K562 (cell line): ENCODE results near the gene FANCD2. TPM values are rescaled to one million over a fixed set of nuclear protein-coding genes. Genes with fewer than 3 reads are reported as not detected.

Experiments
- CBX3 ChIP-seq, 2 experiments: IDR thresholded peaks; 1 replicate in 1 of 2; 2 replicates in 1 of 2; pipeline ENCODE4 v1.6.1; 2012; ENCODE audit warnings: inconsistent platforms in 2 of 2, low read length in 2 of 2, borderline replicate concordance in 1 of 2, control low read depth in 1 of 2
- CHD2 ChIP-seq: IDR thresholded peaks from 2 replicates; pipeline ENCODE4 v1.6.1; 2011; ENCODE audit warnings: low read depth, low read length
- DEAF1 ChIP-seq: fragments of 450-650 bp; formaldehyde crosslinking; IDR thresholded peaks from 2 replicates; pipeline ENCODE4 v1.4.0; 2020; ENCODE audit warnings: mild to moderate bottlenecking, moderate library complexity
- ELF2 ChIP-seq: fragments of 250-450 bp; sonication (Bioruptor Pico); IDR thresholded peaks from 2 replicates; pipeline ENCODE4 v1.5.0; 2021; ENCODE audit warnings: mild to moderate bottlenecking
- FOS ChIP-seq: IDR thresholded peaks from 3 replicates; pipeline ENCODE4 v1.6.1; 2011; ENCODE audit not compliant: insufficient read length; ENCODE audit errors: extremely low read depth
- FOXJ2 ChIP-seq: fragments of 200-800 bp; sonication (Bioruptor generic); IDR thresholded peaks from 2 replicates; pipeline ENCODE4 v1.6.1; 2016; ENCODE audit warnings: missing genetic modification characterization, missing compliant biosample characterization
- FOXK2 ChIP-seq, 2 experiments: fragments of 450-650 bp; IDR thresholded peaks in 1 of 2; conservative IDR thresholded peaks in 1 of 2; 2 replicates each; pipeline ENCODE4 v1.6.1; 2016; ENCODE audit warnings: low read depth in 2 of 2, mild to moderate bottlenecking in 1 of 2
- GMEB1 ChIP-seq: fragments of 250-450 bp; sonication (Bioruptor Pico); IDR thresholded peaks from 2 replicates; pipeline ENCODE4 v1.4.0; 2020; ENCODE audit warnings: mild to moderate bottlenecking
- GTF2E2 ChIP-seq: fragments of 200-800 bp; sonication (Bioruptor generic); IDR thresholded peaks from 2 replicates; pipeline ENCODE4 v1.6.1; 2016; ENCODE audit warnings: missing genetic modification characterization, missing compliant biosample characterization
- HCFC1 ChIP-seq: IDR thresholded peaks from 2 replicates; pipeline ENCODE4 v1.6.1; 2012; ENCODE audit warnings: low read depth, low read length, improper control_type of control experiment
- HINFP ChIP-seq: fragments of 450-650 bp; conservative IDR thresholded peaks from 2 replicates; pipeline ENCODE4 v1.6.1; 2016; ENCODE audit warnings: missing genetic modification characterization, low read depth, mild to moderate bottlenecking, control low read depth, missing compliant biosample characterization
- JUND ChIP-seq, 2 experiments: IDR thresholded peaks; 2 replicates in 1 of 2; 3 replicates in 1 of 2; pipeline ENCODE4 v1.6.1; 2011; ENCODE audit warnings: borderline replicate concordance in 2 of 2, low read depth in 2 of 2, low read length in 2 of 2, improper control_type of control experiment in 1 of 2, missing biosample characterization in 1 of 2, missing genetic modification characterization in 1 of 2, missing genetic modification reagents in 1 of 2
- KDM1A ChIP-seq, 2 experiments: fragments of 450-650 bp; IDR thresholded peaks; 2 replicates each; pipeline ENCODE4 v1.6.1; 2016; ENCODE audit warnings: mild to moderate bottlenecking in 2 of 2
- NELFE ChIP-seq: IDR thresholded peaks from 2 replicates; pipeline ENCODE4 v1.6.1; 2011; ENCODE audit warnings: mild to moderate bottlenecking; ENCODE audit not compliant: insufficient read depth, insufficient read length
- NONO ChIP-seq, 2 experiments: fragments of 200-400 bp in 1 of 2; fragments of 450-650 bp in 1 of 2; formaldehyde crosslinking in 1 of 2; IDR thresholded peaks; 2 replicates each; pipeline ENCODE4 v1.6.1; 2017; ENCODE audit warnings: low read depth in 2 of 2, mild to moderate bottlenecking in 2 of 2, moderate library complexity in 2 of 2, low read length in 1 of 2
- POU5F1 ChIP-seq: fragments of 150-350 bp; IDR thresholded peaks from 2 replicates; pipeline ENCODE4 v1.6.1; 2014; ENCODE audit warnings: borderline replicate concordance, low read length, low read depth, mild to moderate bottlenecking; ENCODE audit not compliant: partially characterized antibody
- TFAP4 ChIP-seq: sonication (generic); formaldehyde crosslinking; IDR thresholded peaks from 2 replicates; pipeline ENCODE4 v1.8.0; 2022; ENCODE audit warnings: missing genetic modification reagents, mild to moderate bottlenecking, moderate library complexity, borderline replicate concordance
- ZEB2 ChIP-seq: fragments of 450-650 bp; IDR thresholded peaks from 2 replicates; pipeline ENCODE4 v1.6.1; 2016
- ZNF239 ChIP-seq: fragments of 250-450 bp; sonication (Bioruptor Pico); IDR thresholded peaks from 2 replicates; pipeline ENCODE4 v1.4.0; 2020; ENCODE audit warnings: mild to moderate bottlenecking
- ZNF699 ChIP-seq: fragments of 250-450 bp; sonication (Bioruptor Pico); IDR thresholded peaks from 2 replicates; pipeline ENCODE4 v1.8.0; 2021; ENCODE audit warnings: mild to moderate bottlenecking, moderate library complexity; ENCODE audit not compliant: insufficient replicate concordance
- polyA plus RNA-seq, 8 experiments: library from polyadenylated mRNA; depleted of rRNA in 4 of 8; stranded (reverse) in 5 of 8; unstranded in 3 of 8; fragments of >200 nt; fragmentation: Nextera tagmentation in 2 of 8; fragmentation: Illumina TruSeq in 1 of 8; extraction: Ambion mirVana in 2 of 8; extraction: Trizol in 1 of 8; gene quantifications; 2 replicates each; pipeline versions ENCODE4 v1.2.1 to v1.2.3, GENCODE V29; 2011 to 2014; ENCODE audit warnings: inconsistent platforms in 1 of 8, missing spikeins in 1 of 8
- total RNA-seq, 7 experiments: library from RNA; depleted of rRNA in 6 of 7; stranded (reverse); fragments of >200 nt in 6 of 7; fragmentation: Illumina TruSeq in 2 of 7; extraction: Trizol in 2 of 7; gene quantifications; 2 replicates each; pipeline versions ENCODE4 v1.2.1 to v1.2.3, GENCODE V29; 2011 to 2021; ENCODE audit warnings: low replicate concordance in 1 of 7

Gene FANCD2
- total and polyA plus RNA-seq, 9 of the 15 experiments (the other 6 are each of a cell fraction or from before 2014, with no cell fraction given): 59.4 to 137 (median 96.1) TPM

GRCh38 chr3:9976721-9977709 lies 49.2 kb upstream of the FANCD2 start (continued):
- TF ChIP-seq CBX3 (IDR thresholded peaks at IDR 0.05; ENCODE audit: borderline replicate concordance in 1 of 2, low read length in 2 of 2) (peak in 1 of 2 experiments; percentile 87; a peak in 1 of 3 replicates), HCFC1 (no peak), CHD2 (0 out of 2 replicates have a peak, but pooled peaks have one; percentile 13), POU5F1 (no peak), FOXK2 (conservative IDR thresholded peaks at IDR 0.05 in 1 of 2, IDR thresholded peaks at IDR 0.05 in 1 of 2; ENCODE audit: low read depth in 2 of 2) (peak in 1 of 2 experiments; percentile 49; a peak in 2 of 4 replicates), NELFE (no peak), ELF2 (CRISPR knock-in tag) (no peak), JUND (IDR thresholded peaks at IDR 0.05; ENCODE audit: borderline replicate concordance, low read depth, low read length) (peak; percentile 99), JUND (tag; IDR thresholded peaks at IDR 0.05; ENCODE audit: borderline replicate concordance, low read depth, low read length) (peak; percentile 99), TFAP4 (CRISPR knock-in tag) (no peak; the same call in 1 of the 2 replicates), FOXJ2 (tag) (peak; percentile 61; the same call in 1 of the 2 replicates), ZNF699 (peak; percentile 52), KDM1A (IDR thresholded peaks at IDR 0.05) (peak in 1 of 2 experiments; percentile 20; a peak in 1 of 4 replicates), HINFP (tag) (peak; percentile 57; the same call in 1 of the 2 replicates), ZEB2 (peak; percentile 49; the same call in 1 of the 2 replicates), DEAF1 (CRISPR knock-in tag) (0 out of 2 replicates have a peak, but pooled peaks have one; percentile 2), NONO (IDR thresholded peaks at IDR 0.05; ENCODE audit: low read depth in 2 of 2, low read length in 1 of 2) (no peak), FOS (peak; percentile 54), GTF2E2 (tag) (peak; percentile 56; the same call in 1 of the 2 replicates), ZNF239 (CRISPR knock-in tag) (no peak; the same call in 1 of the 2 replicates), GMEB1 (CRISPR knock-in tag) (no peak)
